Measurements from ENCODE around the gene PHLDB2. TPM values are rescaled to one million over a fixed set of nuclear protein-coding genes. Genes with fewer than 3 reads are reported as not detected.
A peak's percentile ranks its signal among the peaks of the same experiment; 100 is the strongest.

Gene PHLDB2
- total and polyA plus RNA-seq, 2 of the 8 experiments (the other 6 are each of a cell fraction or from before 2014, with no cell fraction given), result 5.8 to 22.6 TPM

DNA sequence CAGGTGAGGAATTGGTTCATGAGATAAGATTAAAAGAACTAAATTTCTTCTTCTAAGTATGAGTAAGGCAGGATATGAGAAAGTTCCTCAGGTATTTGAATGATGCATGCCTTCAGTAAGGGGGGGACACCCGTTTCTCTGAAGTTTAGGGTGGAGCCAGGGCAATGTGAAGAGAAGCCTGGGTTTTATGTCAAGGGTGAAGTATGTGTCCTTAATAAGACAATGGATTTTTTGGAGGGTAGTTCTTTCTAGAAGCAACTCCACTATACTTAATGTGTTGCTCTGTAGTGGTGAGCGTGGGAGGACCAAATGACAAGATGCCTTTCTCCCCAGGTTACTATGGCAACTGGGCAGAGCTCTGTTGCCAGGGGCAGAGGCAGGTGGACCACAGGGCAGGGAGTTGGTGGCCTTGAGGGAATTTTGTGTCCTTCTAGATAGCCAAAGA is 44.0 kb downstream of the PHLDB2 start:
- Histone ChIP-seq H3K14ac (ENCODE audit: insufficient read length) (no peak overlapping the region), H4K8ac (ENCODE audit: extremely low read depth, insufficient read depth, low read length) (no peak overlapping the region), H3K4ac (replicated peaks; ENCODE audit: insufficient read length, low read depth, low read length) (no peak overlapping the region), H3K23me2 (ENCODE audit: low read depth, low read length) (no peaks in the 10 kb centered on the region), H3K27ac (ENCODE audit: low read depth, low read length) (no peak overlapping the region), H3K9me3 (ENCODE audit: insufficient read depth in 2 of 2, low read depth in 1 of 2, low read length in 1 of 2) (no peaks in the 10 kb centered on the region), H3K4me2 (ENCODE audit: insufficient read depth in 1 of 2, low read depth in 2 of 2, low read length in 2 of 2) (no peak overlapping the region), H2BK5ac (ENCODE audit: low read depth, low read length) (no peak overlapping the region), H2BK120ac (replicated peaks; ENCODE audit: low read depth, low read length) (no peak overlapping the region), H2AFZ (ENCODE audit: low read length) (no peak overlapping the region), H3K36me3 (ENCODE audit: control insufficient read depth in 2 of 4, insufficient read depth in 4 of 4, low read length in 3 of 4) (no peaks in the 10 kb centered on the region), H4K91ac (replicated peaks; ENCODE audit: insufficient read length, low read length) (no peak overlapping the region), H2BK15ac (ENCODE audit: low read length) (no peak overlapping the region), H3K27me3 (replicated peaks in 1 of 4; ENCODE audit: control insufficient read depth in 3 of 4, extremely low read depth in 1 of 4, insufficient read depth in 3 of 4, low read length in 3 of 4) (no peaks in the 10 kb centered on the region), H3K4me1 (replicated peaks in 1 of 4; ENCODE audit: control insufficient read depth in 3 of 4, insufficient read depth in 4 of 4, low read length in 3 of 4) (no peaks in the 10 kb centered on the region), H4K20me1 (replicated peaks in 1 of 2; ENCODE audit: control insufficient read depth in 1 of 2, insufficient read depth in 2 of 2, low read length in 2 of 2) (no peaks in the 10 kb centered on the region), H2AK5ac (ENCODE audit: low read depth, low read length) (no peak overlapping the region), H3K79me2 (ENCODE audit: control insufficient read depth in 1 of 2, insufficient read depth in 2 of 2, low read length in 2 of 2) (no peaks in the 10 kb centered on the region), H3K18ac (ENCODE audit: extremely low read depth, low read length) (no peak overlapping the region), H3K56ac (replicated peaks; ENCODE audit: insufficient read length, low read depth, low read length) (no peak overlapping the region), H4K5ac (ENCODE audit: insufficient read length, low read depth, low read length) (no peak overlapping the region), H2BK12ac (ENCODE audit: low read depth, low read length) (no peak overlapping the region), H3K4me3 (ENCODE audit: extremely low read depth in 1 of 4, insufficient read depth in 2 of 4, low read depth in 3 of 4, low read length in 4 of 4) (no peak overlapping the region), H2BK20ac (ENCODE audit: low read length) (no peak overlapping the region), H3K23ac (ENCODE audit: insufficient read length) (no peak overlapping the region), H3K9ac (replicated peaks in 1 of 4; ENCODE audit: extremely low read depth in 1 of 4, low read depth in 3 of 4, low read length in 3 of 4) (no peak overlapping the region), H3K79me1 (ENCODE audit: low read depth, low read length) (no peaks in the 10 kb centered on the region)
- POLR2A ChIA-PET (ENCODE audit: partially characterized antibody), result interaction anchor here (0.6 to 0.7 kb wide), 2 partner anchors 76 to 179 kb away, joined by 3 to 4 read pairs; no protein-coding TSS in a partner anchor
- no peak for FAIRE-seq
- WGBS, 2 experiments (ENCODE audit: extremely low coverage in 1 of 2, insufficient coverage in 1 of 2, insufficient read length in 1 of 2, insufficient replicate concordance in 2 of 2, low coverage in 1 of 2, low lambda C conversion rate in 2 of 2, missing lambda C conversion rate in 1 of 2), result 81% methylated on average over 2 of the region's 2 CpGs; no CpG with 5 or more reads in 1 of the 2 experiments
- DNase-seq (ENCODE audit: low read depth in 1 of 2, low spot score in 2 of 2), result no peak
- TF ChIP-seq CHD1 (IDR thresholded peaks at IDR 0.05; ENCODE audit: low read depth, low read length) (no peak), RFX5 (IDR thresholded peaks at IDR 0.05; ENCODE audit: borderline replicate concordance, low read depth, low read length) (peak; percentile 26; the same call in 1 of the 2 replicates), EP300 (IDR thresholded peaks at IDR 0.05; ENCODE audit: borderline replicate concordance in 1 of 2, low read depth in 2 of 2, low read length in 2 of 2) (no peak), ASH2L (IDR thresholded peaks at IDR 0.05; ENCODE audit: low read length) (no peak), SAP30 (IDR thresholded peaks at IDR 0.05; ENCODE audit: insufficient read depth, insufficient replicate concordance, low read length) (no peak), CEBPB (IDR thresholded peaks at IDR 0.05; ENCODE audit: low read depth, low read length) (no peak)
- CTCF ChIA-PET (ENCODE audit: partially characterized antibody), result interaction anchor here (1.5 kb wide), 1 partner anchor 8 kb away, joined by 7 read pairs; no protein-coding TSS in a partner anchor

Measured in H1 (cell line).